SK-N-SH (cell line): ENCODE data around the gene OPN1MW2.
"Not testable (repeated sequence)": the region's sequence is repeated elsewhere in the genome, so short reads cannot be mapped to it uniquely, and the experiment has no call there.

Experiments used
- EP300 ChIP-seq, 2 experiments: IDR thresholded peaks; 2 replicates each; pipeline versions ENCODE4 v1.4.0 to v1.6.1; 2012; ENCODE audit warnings: borderline replicate concordance in 1 of 2, low read depth in 1 of 2, low read length in 1 of 2
- EZH2phosphoT487 ChIP-seq: fragments of 200-600 bp; sonication (generic); IDR thresholded peaks from 2 replicates; pipeline ENCODE4 v1.6.1; 2017; ENCODE audit warnings: low read depth, mixed run types, mild to moderate bottlenecking, antibody characterized with exemption, moderate library complexity, borderline replicate concordance
- MXI1 ChIP-seq: IDR thresholded peaks from 2 replicates; pipeline ENCODE4 v1.6.1; 2012; ENCODE audit warnings: mild to moderate bottlenecking, low read depth, low read length, improper control_type of control experiment
- RFX5 ChIP-seq: IDR thresholded peaks from 2 replicates; pipeline ENCODE4 v1.6.1; 2012; ENCODE audit warnings: mild to moderate bottlenecking, improper control_type of control experiment, low read length
- SIN3A ChIP-seq: IDR thresholded peaks from 2 replicates; pipeline ENCODE4 v1.6.1; 2012; ENCODE audit warnings: low read depth, mild to moderate bottlenecking, low read length, moderate library complexity, borderline replicate concordance
- TF ChIP-seq, protein P1 (sequence below): fragments of 200-600 bp; sonication (generic); IDR thresholded peaks from 2 replicates; pipeline ENCODE4 v1.6.1; 2017; ENCODE audit warnings: antibody characterized with exemption, mild to moderate bottlenecking, moderate library complexity

DNA sequence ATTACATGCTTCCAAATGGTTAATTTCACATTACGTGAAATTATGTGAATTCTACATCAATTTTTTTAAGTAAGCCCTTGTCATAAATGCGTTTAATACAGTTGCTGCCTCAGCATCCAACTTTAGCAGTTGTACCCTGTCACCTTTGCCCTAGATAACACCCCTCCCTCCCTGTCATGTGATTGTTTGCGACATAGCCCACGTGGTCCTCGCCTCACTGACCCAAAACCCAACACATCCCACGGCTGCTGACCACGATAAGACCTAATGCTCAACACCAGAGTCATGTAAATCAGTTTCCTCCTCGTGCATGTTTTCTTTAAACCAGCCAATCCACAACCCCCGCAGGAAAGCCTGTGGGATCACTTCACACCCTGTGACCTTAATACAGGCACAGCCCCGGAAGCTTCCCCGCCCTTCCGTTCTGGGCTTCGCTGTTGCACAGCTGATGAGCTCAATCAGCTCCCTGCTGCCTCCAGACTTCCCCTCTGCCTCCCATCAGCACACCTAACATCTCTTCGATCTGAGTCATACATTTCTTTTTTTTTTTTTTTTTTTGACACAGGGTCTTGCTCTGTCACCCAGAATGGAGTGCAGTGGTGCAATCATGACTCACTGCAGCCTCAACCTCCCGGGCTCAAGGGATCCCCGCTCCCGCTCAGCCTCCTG, 28.0 kb downstream of the OPN1MW2 start:
- TF ChIP-seq, protein P1, sequence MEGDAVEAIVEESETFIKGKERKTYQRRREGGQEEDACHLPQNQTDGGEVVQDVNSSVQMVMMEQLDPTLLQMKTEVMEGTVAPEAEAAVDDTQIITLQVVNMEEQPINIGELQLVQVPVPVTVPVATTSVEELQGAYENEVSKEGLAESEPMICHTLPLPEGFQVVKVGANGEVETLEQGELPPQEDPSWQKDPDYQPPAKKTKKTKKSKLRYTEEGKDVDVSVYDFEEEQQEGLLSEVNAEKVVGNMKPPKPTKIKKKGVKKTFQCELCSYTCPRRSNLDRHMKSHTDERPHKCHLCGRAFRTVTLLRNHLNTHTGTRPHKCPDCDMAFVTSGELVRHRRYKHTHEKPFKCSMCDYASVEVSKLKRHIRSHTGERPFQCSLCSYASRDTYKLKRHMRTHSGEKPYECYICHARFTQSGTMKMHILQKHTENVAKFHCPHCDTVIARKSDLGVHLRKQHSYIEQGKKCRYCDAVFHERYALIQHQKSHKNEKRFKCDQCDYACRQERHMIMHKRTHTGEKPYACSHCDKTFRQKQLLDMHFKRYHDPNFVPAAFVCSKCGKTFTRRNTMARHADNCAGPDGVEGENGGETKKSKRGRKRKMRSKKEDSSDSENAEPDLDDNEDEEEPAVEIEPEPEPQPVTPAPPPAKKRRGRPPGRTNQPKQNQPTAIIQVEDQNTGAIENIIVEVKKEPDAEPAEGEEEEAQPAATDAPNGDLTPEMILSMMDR, result not testable (repeated sequence)
- not testable (repeated sequence) for TF ChIP-seq RFX5; EZH2phosphoT487; EP300 (IDR thresholded peaks at IDR 0.05; ENCODE audit: borderline replicate concordance in 1 of 2, low read depth in 1 of 2, low read length in 1 of 2); SIN3A; MXI1
